ENCODE measurements around the gene TAS1R1.

DNA sequence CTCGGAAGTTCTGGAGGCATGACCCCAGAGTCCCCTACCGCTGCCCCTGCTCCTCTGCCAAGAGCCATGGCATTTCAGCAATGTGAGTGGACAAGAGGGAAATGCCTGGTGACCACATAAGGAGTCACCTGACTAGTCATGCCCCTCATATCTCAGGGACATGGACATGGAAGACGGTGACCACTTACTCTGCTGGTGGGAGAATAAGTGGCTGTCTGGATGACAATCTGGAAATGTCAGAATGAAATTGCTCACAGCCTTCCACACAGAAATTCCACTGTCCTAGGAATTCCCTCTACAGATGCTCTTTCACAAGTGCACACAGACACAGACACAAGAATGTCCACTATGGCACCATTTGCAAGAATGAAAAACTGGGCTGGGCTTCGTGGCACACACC is 39.3 kb upstream of the TAS1R1 start:
- TF ChIP-seq, protein P1, sequence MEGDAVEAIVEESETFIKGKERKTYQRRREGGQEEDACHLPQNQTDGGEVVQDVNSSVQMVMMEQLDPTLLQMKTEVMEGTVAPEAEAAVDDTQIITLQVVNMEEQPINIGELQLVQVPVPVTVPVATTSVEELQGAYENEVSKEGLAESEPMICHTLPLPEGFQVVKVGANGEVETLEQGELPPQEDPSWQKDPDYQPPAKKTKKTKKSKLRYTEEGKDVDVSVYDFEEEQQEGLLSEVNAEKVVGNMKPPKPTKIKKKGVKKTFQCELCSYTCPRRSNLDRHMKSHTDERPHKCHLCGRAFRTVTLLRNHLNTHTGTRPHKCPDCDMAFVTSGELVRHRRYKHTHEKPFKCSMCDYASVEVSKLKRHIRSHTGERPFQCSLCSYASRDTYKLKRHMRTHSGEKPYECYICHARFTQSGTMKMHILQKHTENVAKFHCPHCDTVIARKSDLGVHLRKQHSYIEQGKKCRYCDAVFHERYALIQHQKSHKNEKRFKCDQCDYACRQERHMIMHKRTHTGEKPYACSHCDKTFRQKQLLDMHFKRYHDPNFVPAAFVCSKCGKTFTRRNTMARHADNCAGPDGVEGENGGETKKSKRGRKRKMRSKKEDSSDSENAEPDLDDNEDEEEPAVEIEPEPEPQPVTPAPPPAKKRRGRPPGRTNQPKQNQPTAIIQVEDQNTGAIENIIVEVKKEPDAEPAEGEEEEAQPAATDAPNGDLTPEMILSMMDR (IDR thresholded peaks at IDR 0.05; ENCODE audit: low read depth, low read length), result no peak
- TF ChIP-seq POLR2A (IDR thresholded peaks at IDR 0.05; ENCODE audit: extremely low read depth, insufficient read length), result no peak
- TF ChIP-seq, protein P2, sequence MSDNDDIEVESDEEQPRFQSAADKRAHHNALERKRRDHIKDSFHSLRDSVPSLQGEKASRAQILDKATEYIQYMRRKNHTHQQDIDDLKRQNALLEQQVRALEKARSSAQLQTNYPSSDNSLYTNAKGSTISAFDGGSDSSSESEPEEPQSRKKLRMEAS (IDR thresholded peaks at IDR 0.05; ENCODE audit: low read depth, low read length), result no peak
- TF ChIP-seq MYC (IDR thresholded peaks at IDR 0.05; ENCODE audit: low read depth, low read length), result no peak

Data from NB4 (cell line).